Breast epithelium (tissue), 4 donors: ENCODE measurements around the gene TEPSIN. TPM values are rescaled to one million over a fixed set of nuclear protein-coding genes. Genes with fewer than 3 reads are reported as not detected.

Source experiments
- DNase-seq, 2 donors: peaks; one replicate each; pipeline ENCODE4 v3.0.0-alpha.2; 2019; ENCODE audit warnings: low spot score in 2 of 2
- H3K27ac ChIP-seq, 2 donors: fragments of 200-600 bp; sonication (generic) in 1 of 2; one replicate each; pipeline ENCODE4 v1.5.1; 2016 to 2019; ENCODE audit warnings: mild to moderate bottlenecking in 1 of 2
- H3K27me3 ChIP-seq, 2 donors: fragments of 200-600 bp; sonication (generic) in 1 of 2; one replicate each; pipeline versions ENCODE4 v1.5.1 to v1.6.0; 2017 to 2019; ENCODE audit warnings: control low read depth in 1 of 2, mild to moderate bottlenecking in 1 of 2
- H3K36me3 ChIP-seq: fragments of 200-600 bp; one replicate; pipeline ENCODE4 v1.5.1; 2019
- H3K4me1 ChIP-seq, 2 donors: fragments of 200-600 bp; sonication (generic); one replicate each; pipeline ENCODE4 v1.5.1; 2016 to 2019; ENCODE audit warnings: control low read depth in 1 of 2
- H3K4me3 ChIP-seq, 3 donors: fragments of 200-600 bp; sonication (generic); 1 replicate in 2 of 3; 2 replicates in 1 of 3; pipeline ENCODE4 v1.5.1; 2016 to 2019; ENCODE audit warnings: mild to moderate bottlenecking in 3 of 3, moderate library complexity in 2 of 3
- H3K9me3 ChIP-seq, 2 donors: fragments of 200-600 bp; sonication (generic) in 1 of 2; one replicate each; pipeline ENCODE4 v1.5.1; 2016 to 2019; ENCODE audit warnings: control low read depth in 1 of 2
- POLR2A ChIP-seq: fragments of 450-650 bp; IDR thresholded peaks from one replicate; pipeline ENCODE4 v1.6.1; 2016; ENCODE audit warnings: antibody characterized with exemption, mild to moderate bottlenecking, moderate library complexity
- POLR2AphosphoS5 ChIP-seq, 3 donors: sonication (generic); formaldehyde crosslinking; IDR thresholded peaks; one replicate each; pipeline ENCODE4 v1.6.1; 2017; ENCODE audit warnings: antibody characterized with exemption in 3 of 3
- intact Hi-C: fragments of 100-400 bp; cut with DNase I; formaldehyde crosslinking; loops from one replicate; pipeline ENCODE4 v1.15.1; 2023; ENCODE audit warnings: low total_unique reads
- total RNA-seq, 3 donors: library from RNA; depleted of rRNA; stranded (reverse); fragments of >200 nt; gene quantifications; one replicate each; pipeline ENCODE4 v1.1.0, GENCODE V29; 2016
- TF ChIP-seq, protein P1 (sequence below), 3 donors: fragments of 450-650 bp; IDR thresholded peaks; one replicate each; pipeline ENCODE4 v1.5.1; 2016 to 2017; ENCODE audit warnings: antibody characterized with exemption in 3 of 3, mild to moderate bottlenecking in 3 of 3, moderate library complexity in 3 of 3

Gene TEPSIN
- total RNA-seq, 3 donors from 2014 or later: 33.9 to 54.3 (median 36.4) TPM

DNA sequence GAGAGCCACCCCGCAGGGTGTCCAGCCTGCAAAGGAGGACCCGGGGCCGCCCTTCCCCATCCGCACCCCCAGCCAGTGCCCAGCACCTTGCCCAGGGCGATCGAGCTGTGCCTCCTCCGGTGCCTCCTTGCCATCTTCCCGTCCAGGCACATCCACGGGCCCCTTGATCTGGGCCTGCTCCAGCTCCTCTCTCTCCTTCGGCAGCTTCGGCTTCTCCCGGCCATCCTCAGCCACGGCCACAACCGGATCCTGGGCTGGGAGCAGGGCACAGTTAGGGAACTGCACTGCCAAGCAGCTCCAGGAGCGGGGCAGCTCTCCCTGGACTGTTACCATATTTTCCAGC lies 14.1 kb upstream of the TEPSIN start:
- no peak overlapping the region for H3K27ac ChIP-seq
- no peak overlapping the region for H3K4me3 ChIP-seq
- DNase-seq: no peak
- no peaks in the 10 kb centered on the region for H3K9me3 ChIP-seq
- no peaks in the 10 kb centered on the region for H3K4me1 ChIP-seq
- H3K36me3 ChIP-seq: no peaks in the 10 kb centered on the region
- no peak for TF ChIP-seq POLR2AphosphoS5 (IDR thresholded peaks at IDR 0.05)
- no peak for TF ChIP-seq POLR2A
- TF ChIP-seq, protein P1, sequence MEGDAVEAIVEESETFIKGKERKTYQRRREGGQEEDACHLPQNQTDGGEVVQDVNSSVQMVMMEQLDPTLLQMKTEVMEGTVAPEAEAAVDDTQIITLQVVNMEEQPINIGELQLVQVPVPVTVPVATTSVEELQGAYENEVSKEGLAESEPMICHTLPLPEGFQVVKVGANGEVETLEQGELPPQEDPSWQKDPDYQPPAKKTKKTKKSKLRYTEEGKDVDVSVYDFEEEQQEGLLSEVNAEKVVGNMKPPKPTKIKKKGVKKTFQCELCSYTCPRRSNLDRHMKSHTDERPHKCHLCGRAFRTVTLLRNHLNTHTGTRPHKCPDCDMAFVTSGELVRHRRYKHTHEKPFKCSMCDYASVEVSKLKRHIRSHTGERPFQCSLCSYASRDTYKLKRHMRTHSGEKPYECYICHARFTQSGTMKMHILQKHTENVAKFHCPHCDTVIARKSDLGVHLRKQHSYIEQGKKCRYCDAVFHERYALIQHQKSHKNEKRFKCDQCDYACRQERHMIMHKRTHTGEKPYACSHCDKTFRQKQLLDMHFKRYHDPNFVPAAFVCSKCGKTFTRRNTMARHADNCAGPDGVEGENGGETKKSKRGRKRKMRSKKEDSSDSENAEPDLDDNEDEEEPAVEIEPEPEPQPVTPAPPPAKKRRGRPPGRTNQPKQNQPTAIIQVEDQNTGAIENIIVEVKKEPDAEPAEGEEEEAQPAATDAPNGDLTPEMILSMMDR (IDR thresholded peaks at IDR 0.05): no peak
- no peaks in the 10 kb centered on the region for H3K27me3 ChIP-seq
- intact Hi-C loops: loop anchor here (2.0 to 10.0 kb wide), 2 partner anchors 232 to 594 kb away; no protein-coding TSS in a partner anchor

DNA sequence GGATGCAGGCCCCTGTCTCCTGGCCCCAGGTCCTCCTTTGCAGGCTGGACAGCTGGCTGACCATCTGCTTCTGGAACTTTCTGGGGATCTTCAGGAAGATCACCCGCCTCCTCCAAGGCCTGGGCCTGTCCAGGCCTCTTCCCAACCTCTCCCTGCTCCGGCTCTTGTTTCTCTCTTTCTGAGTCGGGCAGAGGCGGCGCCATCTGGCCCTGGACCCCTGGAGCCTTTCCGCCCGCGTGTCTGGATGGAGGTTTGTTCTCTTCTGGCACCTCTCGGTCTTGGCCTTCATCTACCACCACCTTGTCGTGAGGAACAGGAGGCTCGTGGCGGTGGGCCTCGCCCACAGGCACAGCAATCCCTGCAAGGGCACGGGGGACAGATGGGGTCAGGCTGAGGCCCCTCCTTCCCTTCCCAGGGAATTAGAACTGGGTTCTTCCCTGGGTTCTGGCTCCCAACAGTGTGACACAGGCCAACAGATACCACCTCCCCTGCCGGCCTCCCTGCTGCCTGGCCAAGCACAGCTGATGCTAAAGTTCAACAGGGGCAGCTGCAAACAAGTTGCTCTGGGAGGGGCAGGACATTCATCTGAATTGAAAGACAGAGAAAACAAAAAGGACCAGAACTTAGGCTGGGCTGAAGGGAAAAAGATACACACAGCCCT lies 13.6 kb upstream of the TEPSIN start:
- intact Hi-C loops: loop anchor here (2.0 to 10.0 kb wide), 2 partner anchors 232 to 594 kb away; no protein-coding TSS in a partner anchor
- Histone ChIP-seq H3K4me1 (no peaks in the 10 kb centered on the region), H3K27ac (no peak overlapping the region)

DNA sequence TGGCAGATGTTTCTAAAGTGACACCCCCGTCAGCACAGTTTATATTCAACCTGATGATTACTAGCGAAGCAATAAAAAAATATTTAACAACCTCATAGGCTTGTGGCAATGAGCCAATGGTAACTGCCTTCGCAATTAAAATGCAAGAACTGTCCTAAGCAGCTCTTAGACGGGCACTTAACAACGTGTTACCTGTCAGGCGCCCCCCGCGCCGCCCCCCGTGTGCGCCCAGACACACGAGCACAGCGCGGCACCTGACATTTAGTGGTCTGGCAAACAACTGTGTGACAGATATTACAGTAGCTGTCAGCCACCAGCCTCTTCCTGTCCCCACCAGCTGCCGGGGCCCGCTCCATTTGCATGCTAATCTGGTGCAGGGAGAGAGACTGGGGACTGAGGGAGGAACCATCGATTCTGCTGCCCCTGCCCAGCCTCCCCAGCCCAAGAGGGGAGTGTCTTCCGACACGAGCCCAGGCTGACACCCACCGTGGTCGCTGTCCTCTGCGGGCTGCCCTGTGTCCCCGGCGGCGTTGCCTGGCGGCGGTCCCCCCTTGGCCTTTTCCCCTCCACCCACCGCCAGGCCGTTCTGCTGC lies 12.9 kb upstream of the TEPSIN start:
- no peak overlapping the region for H3K27ac ChIP-seq
- intact Hi-C loops: loop anchor here (2.0 to 10.0 kb wide), 2 partner anchors 233 to 595 kb away; no protein-coding TSS in a partner anchor
- TF ChIP-seq POLR2A (no peak), POLR2AphosphoS5 (IDR thresholded peaks at IDR 0.05) (no peak)
- TF ChIP-seq, protein P1 (IDR thresholded peaks at IDR 0.05): no peak

More for the DNA sequence above, 13.6 kb upstream of the TEPSIN start:
- Histone ChIP-seq H3K9me3 (no peaks in the 10 kb centered on the region), H3K4me3 (no peak overlapping the region), H3K36me3 (no peaks in the 10 kb centered on the region), H3K27me3 (no peaks in the 10 kb centered on the region)
- no peak for DNase-seq
- TF ChIP-seq POLR2A: no peak
- no peak for TF ChIP-seq POLR2AphosphoS5 (IDR thresholded peaks at IDR 0.05)
- TF ChIP-seq, protein P1 (IDR thresholded peaks at IDR 0.05): no peak

DNA sequence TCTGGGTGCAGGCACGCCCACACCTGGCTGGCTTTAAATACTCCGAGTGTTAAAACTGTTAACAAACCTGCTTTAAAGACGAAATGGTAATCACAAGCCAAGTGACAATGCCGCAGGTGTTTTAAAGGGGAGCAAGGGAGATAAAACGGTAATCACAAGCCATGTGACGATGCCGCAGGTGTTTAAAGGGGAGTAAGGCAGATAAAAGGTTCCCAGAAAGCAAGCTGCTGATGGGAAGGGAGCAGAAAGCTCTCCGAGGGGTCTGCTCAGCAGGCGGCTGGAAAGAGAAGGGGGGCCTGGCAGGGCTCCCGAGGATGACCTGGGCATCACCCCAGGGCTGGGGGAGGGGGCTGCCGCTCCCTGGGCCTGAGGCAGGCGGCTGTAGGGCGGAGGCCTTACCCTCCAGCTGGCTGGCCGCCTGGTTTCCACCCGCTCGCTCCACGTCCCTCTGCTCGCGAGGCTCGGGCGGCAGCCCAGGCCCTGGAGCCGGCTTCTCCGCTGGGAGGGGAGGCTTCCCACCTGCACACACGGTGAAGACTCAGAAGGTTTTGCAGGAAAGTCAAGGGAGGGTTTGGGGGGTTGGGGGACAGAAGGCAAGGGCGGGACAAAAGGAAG lies 12.3 kb upstream of the TEPSIN start:
- no peaks in the 10 kb centered on the region for H3K36me3 ChIP-seq
- TF ChIP-seq POLR2AphosphoS5 (IDR thresholded peaks at IDR 0.05) (no peak), POLR2A (no peak)
- TF ChIP-seq, protein P1 (IDR thresholded peaks at IDR 0.05): no peak
- H3K27me3 ChIP-seq: no peaks in the 10 kb centered on the region
- DNase-seq: no peak
- no peaks in the 10 kb centered on the region for H3K9me3 ChIP-seq
- no peak overlapping the region for H3K27ac ChIP-seq
- H3K4me3 ChIP-seq: no peak overlapping the region
- H3K4me1 ChIP-seq: no peaks in the 10 kb centered on the region
- intact Hi-C loops: loop anchor here (10.0 kb wide), 1 partner anchor 234 kb away; no protein-coding TSS in a partner anchor

More for the DNA sequence above, 12.9 kb upstream of the TEPSIN start:
- no peak overlapping the region for H3K4me3 ChIP-seq
- no peaks in the 10 kb centered on the region for H3K4me1 ChIP-seq
- no peaks in the 10 kb centered on the region for H3K36me3 ChIP-seq
- no peaks in the 10 kb centered on the region for H3K27me3 ChIP-seq
- no peaks in the 10 kb centered on the region for H3K9me3 ChIP-seq
- DNase-seq: no peak
